HepG2 (cell line): ENCODE results near the gene DCAF4. TPM values are rescaled to one million over a fixed set of nuclear protein-coding genes. Genes with fewer than 3 reads are reported as not detected.

ENCODE experiments used
- ATAC-seq: fragments of 200-7000 bp; cut with Tn5 transposase; 3 replicates; pipeline ENCODE4 v1.9.1; 2020; ENCODE audit warnings: mild to moderate bottlenecking, moderate library complexity
- BruUV-seq: library from RNA; stranded (reverse); fragments of 400-500 nt; replicated peaks from 2 replicates; lab custom pipeline; 2021; lab: Mats Ljungman, UMichigan
- CTCF ChIA-PET: fragments of 300-600 bp; formaldehyde crosslinking; extraction: SDS; loops from one replicate; lab custom pipeline; 2021; ENCODE audit warnings: low total read pairs, inconsistent platforms, low intra/inter-chr PET ratio; lab: Yijun Ruan, JAX
- POLR2A ChIA-PET: fragments of 350-600 bp; sonication (Branson Sonifier 250); formaldehyde crosslinking; loops from one replicate; lab custom pipeline; 2020; ENCODE audit warnings: antibody characterized with exemption, inconsistent platforms; lab: Yijun Ruan, JAX
- DNase-seq: peaks from one replicate; pipeline ENCODE4 v3.0.0-alpha.2; 2015; ENCODE audit warnings: low spot score
- FAIRE-seq: peaks from 3 replicates; lab custom pipeline; 2011; peaks lifted over from hg19 to GRCh38; lab: Jason Lieb, UNC
- H2AFZ ChIP-seq: one replicate; pipeline ENCODE4 v1.6.1; 2011; ENCODE audit warnings: low read length, inconsistent platforms
- H3K27ac ChIP-seq: fragments of 300-600 bp; 3 replicates; pipeline ENCODE4 v1.8.0; 2011; ENCODE audit warnings: mixed run types, mild to moderate bottlenecking, mixed read lengths, low read length, inconsistent platforms; ENCODE audit not compliant: insufficient read depth; ENCODE audit errors: extremely low read length
- H3K27me3 ChIP-seq, 2 experiments: fragments of 200-600 bp in 1 of 2; 2 replicates in 1 of 2; 3 replicates in 1 of 2; pipeline versions ENCODE4 v1.6.0 to v1.8.0; 2011; ENCODE audit warnings: low read length in 2 of 2, mild to moderate bottlenecking in 2 of 2, moderate library complexity in 2 of 2, inconsistent platforms in 1 of 2; ENCODE audit not compliant: insufficient read depth in 2 of 2, control insufficient read depth in 1 of 2
- H3K36me3 ChIP-seq, 2 experiments: fragments of 200-600 bp in 1 of 2; replicated peaks in 1 of 2; 2 replicates in 1 of 2; 3 replicates in 1 of 2; pipeline versions ENCODE4 v1.5.1 to v1.8.0; 2011; ENCODE audit warnings: low read length in 2 of 2, inconsistent platforms in 1 of 2; ENCODE audit not compliant: insufficient read depth in 2 of 2, control insufficient read depth in 1 of 2
- H3K4me1 ChIP-seq: 2 replicates; pipeline ENCODE4 v1.5.1; 2012; ENCODE audit warnings: low read length, inconsistent platforms; ENCODE audit not compliant: insufficient read depth
- H3K4me2 ChIP-seq: 2 replicates; pipeline ENCODE4 v1.6.0; 2011; ENCODE audit warnings: low read depth, low read length, inconsistent platforms
- H3K4me3 ChIP-seq, 3 experiments: fragments of 200-600 bp in 1 of 3; sonication (generic), shearing (Covaris generic) in 1 of 3; replicated peaks in 1 of 3; 2 replicates each; pipeline ENCODE4 v1.5.1; 2011 to 2016; ENCODE audit warnings: low read length in 3 of 3, inconsistent platforms in 2 of 3, low read depth in 2 of 3, mild to moderate bottlenecking in 2 of 3, control low read depth in 1 of 3, mixed read lengths in 1 of 3; ENCODE audit not compliant: insufficient read depth in 1 of 3
- H3K79me2 ChIP-seq: one replicate; pipeline ENCODE4 v1.6.1; 2011; ENCODE audit warnings: low read length, inconsistent platforms; ENCODE audit not compliant: insufficient read depth
- H3K9ac ChIP-seq: 2 replicates; pipeline ENCODE4 v1.6.0; 2011; ENCODE audit warnings: mild to moderate bottlenecking, low read depth, low read length, inconsistent platforms; ENCODE audit not compliant: insufficient read depth
- H3K9me3 ChIP-seq: 2 replicates; pipeline ENCODE4 v1.5.1; 2012; ENCODE audit warnings: mild to moderate bottlenecking, low read length
- H4K20me1 ChIP-seq: 2 replicates; pipeline ENCODE4 v1.6.0; 2011; ENCODE audit warnings: inconsistent platforms, mild to moderate bottlenecking, low read length, moderate library complexity; ENCODE audit not compliant: insufficient read depth
- CREB1 ChIP-seq, 2 experiments: fragments of 450-650 bp in 1 of 2; IDR thresholded peaks; 2 replicates each; pipeline ENCODE4 v1.6.1; 2016 to 2017; ENCODE audit warnings: control low read depth in 1 of 2, mild to moderate bottlenecking in 1 of 2, missing compliant biosample characterization in 1 of 2, missing genetic modification characterization in 1 of 2
- JARID2 ChIP-seq: sonication (generic); formaldehyde crosslinking; IDR thresholded peaks from 2 replicates; pipeline ENCODE4 v1.8.1; 2023; ENCODE audit warnings: missing genetic modification reagents, inconsistent platforms; ENCODE audit not compliant: insufficient replicate concordance
- LCORL ChIP-seq, 2 experiments: fragments of 450-650 bp in 1 of 2; sonication (generic) in 1 of 2; formaldehyde crosslinking in 1 of 2; IDR thresholded peaks; 2 replicates each; pipeline versions ENCODE4 v1.5.0 to v1.6.1; 2017 to 2020; ENCODE audit warnings: antibody characterized with exemption in 1 of 2, missing genetic modification reagents in 1 of 2
- POLR2AphosphoS2 ChIP-seq: IDR thresholded peaks from 2 replicates; pipeline ENCODE4 v1.6.1; 2011; ENCODE audit warnings: low read depth, low read length, improper control_type of control experiment
- ZNF737 ChIP-seq: sonication (generic); formaldehyde crosslinking; IDR thresholded peaks from 2 replicates; pipeline ENCODE4 v1.5.0; 2020; ENCODE audit warnings: missing genetic modification reagents, mild to moderate bottlenecking, borderline replicate concordance
- WGBS: methylation state at CpG from one replicate; pipeline ENCODE4 v1.1.6; 2017; ENCODE audit warnings: low lambda C conversion rate; 5-methylcytosine and 5-hydroxymethylcytosine counted together
- in situ Hi-C: cut with HindIII; loops from 2 replicates; pipeline ENCODE4 v1.10.0; 2017; ENCODE audit warnings: low pct_unique_long_range_greater_than_20kb; ENCODE audit not compliant: extremely low pct_ligation_motif_present
- intact Hi-C: fragments of 100-400 bp; cut with micrococcal nuclease; formaldehyde crosslinking; loops from one replicate; pipeline ENCODE4 v1.10.0; 2022; ENCODE audit not compliant: unreplicated experiment
- polyA plus RNA-seq, 8 experiments: library from polyadenylated mRNA; depleted of rRNA in 3 of 8; stranded (reverse) in 7 of 8; unstranded in 1 of 8; fragments of >200 nt; fragmentation: Illumina TruSeq in 4 of 8; extraction: Trizol in 4 of 8; gene quantifications; 2 replicates each; pipeline versions ENCODE4 v1.2.1 to v1.2.3, GENCODE V29; 2011 to 2016; ENCODE audit warnings: low read depth in 4 of 8, missing spikeins in 1 of 8, mixed read lengths in 1 of 8; ENCODE audit not compliant: insufficient read depth in 1 of 8
- total RNA-seq, 5 experiments: library from RNA; depleted of rRNA; stranded (reverse); fragments of >200 nt; fragmentation: Illumina TruSeq; extraction: Trizol; gene quantifications; 2 replicates each; pipeline ENCODE4 v1.2.3, GENCODE V29; 2016; ENCODE audit warnings: low read depth in 1 of 5
- TF ChIP-seq, protein P1 (sequence below): IDR thresholded peaks from 2 replicates; pipeline ENCODE4 v1.6.1; 2018; ENCODE audit warnings: missing genetic modification reagents
- TF ChIP-seq, protein P2 (sequence below): sonication (generic); formaldehyde crosslinking; IDR thresholded peaks from 2 replicates; pipeline ENCODE4 v1.4.0; 2020; ENCODE audit warnings: missing genetic modification reagents, borderline replicate concordance
- TF ChIP-seq, protein P3 (sequence below): sonication (generic); formaldehyde crosslinking; IDR thresholded peaks from 2 replicates; pipeline ENCODE4 v1.4.0; 2020; ENCODE audit warnings: missing genetic modification reagents, low read depth, mild to moderate bottlenecking, borderline replicate concordance

The DCAF4 gene
- total and polyA plus RNA-seq, 2 of the 13 experiments (the other 11 are each of a cell fraction or from before 2014, with no cell fraction given) = 18.8 to 21.1 TPM

DNA sequence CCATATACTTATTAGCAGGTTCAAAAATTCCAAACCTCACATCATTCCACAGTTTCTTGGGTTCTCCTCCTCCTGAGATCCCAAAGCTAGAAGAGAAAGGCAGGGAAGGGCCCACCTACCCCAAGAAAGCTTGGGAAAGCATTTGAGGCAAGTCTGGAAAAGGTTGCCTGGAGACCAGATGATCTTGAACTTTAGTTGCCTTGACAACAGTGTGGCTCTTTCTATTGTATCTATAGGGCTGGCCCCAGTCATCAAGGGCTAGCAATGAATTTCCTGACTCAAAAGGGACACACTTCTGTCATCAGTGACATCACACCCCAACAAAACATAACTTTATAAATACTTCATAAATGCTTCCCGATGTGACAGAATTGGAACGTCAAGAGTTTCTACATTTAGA lies 60.6 kb downstream of the DCAF4 start:
- FAIRE-seq (no peak), DNase-seq (no peak), ATAC-seq (no peak)
- WGBS = 97% methylated on average over 2 of the region's 2 CpGs
- no TSS peak for BruUV-seq
- Histone ChIP-seq H3K27ac (no peak overlapping the region), H3K36me3 (peaks cover 0 to 2% of the 10 kb centered on the region in 2 experiments; a peak in 1 of 5 replicates), H3K4me3 (no peak overlapping the region), H3K9me3 (no peaks in the 10 kb centered on the region), H3K4me1 (no peaks in the 10 kb centered on the region), H3K27me3 (no peaks in the 10 kb centered on the region), H2AFZ (no peak overlapping the region), H3K79me2 (no peaks in the 10 kb centered on the region), H4K20me1 (no peaks in the 10 kb centered on the region), H3K9ac (no peak overlapping the region), H3K4me2 (no peak overlapping the region)
- no peak for TF ChIP-seq ZNF737
- no peak for TF ChIP-seq POLR2AphosphoS2
- TF ChIP-seq, protein P1, sequence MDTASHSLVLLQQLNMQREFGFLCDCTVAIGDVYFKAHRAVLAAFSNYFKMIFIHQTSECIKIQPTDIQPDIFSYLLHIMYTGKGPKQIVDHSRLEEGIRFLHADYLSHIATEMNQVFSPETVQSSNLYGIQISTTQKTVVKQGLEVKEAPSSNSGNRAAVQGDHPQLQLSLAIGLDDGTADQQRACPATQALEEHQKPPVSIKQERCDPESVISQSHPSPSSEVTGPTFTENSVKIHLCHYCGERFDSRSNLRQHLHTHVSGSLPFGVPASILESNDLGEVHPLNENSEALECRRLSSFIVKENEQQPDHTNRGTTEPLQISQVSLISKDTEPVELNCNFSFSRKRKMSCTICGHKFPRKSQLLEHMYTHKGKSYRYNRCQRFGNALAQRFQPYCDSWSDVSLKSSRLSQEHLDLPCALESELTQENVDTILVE (CRISPR knock-in tag) = no peak
- TF ChIP-seq JARID2 = no peak
- peak; percentile 44 for TF ChIP-seq CREB1 (IDR thresholded peaks at IDR 0.05)
- no peak for TF ChIP-seq CREB1 (CRISPR knock-in tag; IDR thresholded peaks at IDR 0.05)
- TF ChIP-seq, protein P2, sequence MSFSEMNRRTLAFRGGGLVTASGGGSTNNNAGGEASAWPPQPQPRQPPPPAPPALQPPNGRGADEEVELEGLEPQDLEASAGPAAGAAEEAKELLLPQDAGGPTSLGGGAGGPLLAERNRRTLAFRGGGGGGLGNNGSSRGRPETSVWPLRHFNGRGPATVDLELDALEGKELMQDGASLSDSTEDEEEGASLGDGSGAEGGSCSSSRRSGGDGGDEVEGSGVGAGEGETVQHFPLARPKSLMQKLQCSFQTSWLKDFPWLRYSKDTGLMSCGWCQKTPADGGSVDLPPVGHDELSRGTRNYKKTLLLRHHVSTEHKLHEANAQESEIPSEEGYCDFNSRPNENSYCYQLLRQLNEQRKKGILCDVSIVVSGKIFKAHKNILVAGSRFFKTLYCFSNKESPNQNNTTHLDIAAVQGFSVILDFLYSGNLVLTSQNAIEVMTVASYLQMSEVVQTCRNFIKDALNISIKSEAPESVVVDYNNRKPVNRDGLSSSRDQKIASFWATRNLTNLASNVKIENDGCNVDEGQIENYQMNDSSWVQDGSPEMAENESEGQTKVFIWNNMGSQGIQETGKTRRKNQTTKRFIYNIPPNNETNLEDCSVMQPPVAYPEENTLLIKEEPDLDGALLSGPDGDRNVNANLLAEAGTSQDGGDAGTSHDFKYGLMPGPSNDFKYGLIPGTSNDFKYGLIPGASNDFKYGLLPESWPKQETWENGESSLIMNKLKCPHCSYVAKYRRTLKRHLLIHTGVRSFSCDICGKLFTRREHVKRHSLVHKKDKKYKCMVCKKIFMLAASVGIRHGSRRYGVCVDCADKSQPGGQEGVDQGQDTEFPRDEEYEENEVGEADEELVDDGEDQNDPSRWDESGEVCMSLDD (CRISPR knock-in tag) = no peak
- no peak for TF ChIP-seq LCORL (IDR thresholded peaks at IDR 0.05)
- TF ChIP-seq LCORL (CRISPR knock-in tag; IDR thresholded peaks at IDR 0.05) = no peak
- TF ChIP-seq, protein P3, sequence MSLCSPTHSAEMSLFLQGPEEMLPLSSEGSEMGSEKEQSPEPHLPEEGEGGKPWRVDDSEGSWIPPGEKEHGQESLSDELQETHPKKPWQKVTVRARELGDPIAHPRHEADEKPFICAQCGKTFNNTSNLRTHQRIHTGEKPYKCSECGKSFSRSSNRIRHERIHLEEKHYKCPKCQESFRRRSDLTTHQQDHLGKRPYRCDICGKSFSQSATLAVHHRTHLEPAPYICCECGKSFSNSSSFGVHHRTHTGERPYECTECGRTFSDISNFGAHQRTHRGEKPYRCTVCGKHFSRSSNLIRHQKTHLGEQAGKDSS (CRISPR knock-in tag) = no peak
- ChIA-PET POLR2A (no interaction called here), CTCF (no interaction called here)
- intact Hi-C loops (no loop called here), in situ Hi-C loops (no loop called here)
